Smooth muscle cell (in vitro differentiated cells): ENCODE data around the gene E2F4. TPM values are rescaled to one million over a fixed set of nuclear protein-coding genes. Genes with fewer than 3 reads are reported as not detected.

ENCODE experiments used
- DNase-seq: peaks from one replicate; lab custom pipeline; 2025; ENCODE audit not compliant: unreplicated experiment; lab: John Stamatoyannopoulos, UW
- H2AFZ ChIP-seq: fragments of 200-600 bp; sonication (generic); 2 replicates; pipeline ENCODE4 v1.6.0; 2016; ENCODE audit warnings: antibody characterized with exemption, low read depth, mild to moderate bottlenecking
- H3F3A ChIP-seq: fragments of 200-600 bp; sonication (generic); 2 replicates; pipeline ENCODE4 v1.6.0; 2017; ENCODE audit warnings: antibody characterized with exemption, low read depth
- H3K27ac ChIP-seq: fragments of 200-600 bp; sonication (generic); 2 replicates; pipeline ENCODE4 v1.5.1; 2016; ENCODE audit warnings: low read depth, mild to moderate bottlenecking
- H3K27me3 ChIP-seq: fragments of 200-600 bp; sonication (generic); 2 replicates; pipeline ENCODE4 v1.6.1; 2016; ENCODE audit warnings: low read depth, mild to moderate bottlenecking
- H3K36me3 ChIP-seq: fragments of 200-600 bp; sonication (generic); 2 replicates; pipeline ENCODE4 v1.5.1; 2016; ENCODE audit warnings: low read depth
- H3K4me1 ChIP-seq: fragments of 200-600 bp; sonication (generic); 2 replicates; pipeline ENCODE4 v1.5.1; 2016; ENCODE audit warnings: low read depth
- H3K4me2 ChIP-seq: fragments of 200-600 bp; sonication (generic); 2 replicates; pipeline ENCODE4 v1.6.0; 2016; ENCODE audit warnings: mild to moderate bottlenecking
- H3K4me3 ChIP-seq: fragments of 200-600 bp; sonication (generic); 2 replicates; pipeline ENCODE4 v1.5.1; 2016; ENCODE audit warnings: mild to moderate bottlenecking
- H3K79me2 ChIP-seq: fragments of 200-600 bp; sonication (generic); 2 replicates; pipeline ENCODE4 v1.6.0; 2016; ENCODE audit warnings: low read depth, mild to moderate bottlenecking
- H3K9ac ChIP-seq: fragments of 200-600 bp; sonication (generic); 2 replicates; pipeline ENCODE4 v1.6.0; 2016; ENCODE audit warnings: low read depth
- H3K9me3 ChIP-seq: fragments of 200-600 bp; sonication (generic); replicated peaks from 2 replicates; pipeline ENCODE4 v1.5.1; 2016; ENCODE audit warnings: low read depth
- H4K20me1 ChIP-seq: fragments of 200-600 bp; sonication (generic); 2 replicates; pipeline ENCODE4 v1.6.0; 2016; ENCODE audit warnings: low read depth
- CTCF ChIP-seq: fragments of 200-600 bp; sonication (generic); IDR thresholded peaks from 2 replicates; pipeline ENCODE4 v1.5.1; 2017; ENCODE audit warnings: borderline replicate concordance, mild to moderate bottlenecking, antibody characterized with exemption; ENCODE audit not compliant: insufficient read depth, poor library complexity, severe bottlenecking
- WGBS: methylation state at CpG from one replicate; pipeline ENCODE4 v1.1.7; 2016; ENCODE audit warnings: low lambda C conversion rate; 5-methylcytosine and 5-hydroxymethylcytosine counted together
- polyA plus RNA-seq: library from polyadenylated mRNA; unstranded; fragments of >200 nt; fragmentation: Nextera tagmentation; extraction: Ambion mirVana; gene quantifications from 2 replicates; pipeline ENCODE4 v1.2.1, GENCODE V29; 2016
- total RNA-seq: library from RNA; depleted of rRNA; stranded (reverse); fragments of >200 nt; gene quantifications from 2 replicates; pipeline ENCODE4 v1.2.3, GENCODE V29; 2014

E2F4 gene
- total and polyA plus RNA-seq, 2 experiments from 2014 or later, result 49.9 to 53.8 TPM

- Histone ChIP-seq H4K20me1 (peaks cover 33% of the 10 kb centered on the region), H2AFZ (peak within 1 kb of the TSS; percentile 73), H3K9me3 (no peaks in the 10 kb centered on the region), H3K27ac (peak within 1 kb of the TSS; percentile 80), H3K9ac (peak within 1 kb of the TSS; percentile 81), H3K4me3 (peak within 1 kb of the TSS; percentile 72), H3K79me2 (no peaks in the 10 kb centered on the region), H3K36me3 (no peaks in the 10 kb centered on the region), H3K4me2 (peak within 1 kb of the TSS; percentile 93), H3K27me3 (peaks cover 20% of the 10 kb centered on the region), H3K4me1 (peaks cover 6% of the 10 kb centered on the region), H3F3A (no peaks in the 10 kb centered on the region)
- 3% methylated on average over 32 of the region's 34 CpGs for WGBS
- DNase-seq, result peak; percentile 81
- no peak for TF ChIP-seq CTCF
Measured at GRCh38 chr16:67150833-67151396, 41.0 kb upstream of the E2F4 start, which contains the start of gene B3GNT9. TSS of gene B3GNT9 (minus strand) at chr16:67150998. CDS start at chr16:67150485, 513 bp downstream.

- no peaks in the 10 kb centered on the region for H3K79me2 ChIP-seq
- peaks cover 40% of the 10 kb centered on the region for H4K20me1 ChIP-seq
- peak overlapping the region; percentile 72 for H3K4me3 ChIP-seq
- H2AFZ ChIP-seq, result no peak overlapping the region
- peaks cover 6% of the 10 kb centered on the region for H3K4me1 ChIP-seq
- H3K4me2 ChIP-seq, result peak overlapping the region; percentile 93
- H3F3A ChIP-seq, result no peaks in the 10 kb centered on the region
- peaks cover 27% of the 10 kb centered on the region for H3K27me3 ChIP-seq
- no peaks in the 10 kb centered on the region for H3K36me3 ChIP-seq
- H3K9me3 ChIP-seq, result no peaks in the 10 kb centered on the region
- 76% methylated on average over 8 of the region's 8 CpGs for WGBS
- TF ChIP-seq CTCF, result no peak
- H3K27ac ChIP-seq, result no peak overlapping the region
- DNase-seq, result no peak
- H3K9ac ChIP-seq, result no peak overlapping the region
Measured at GRCh38 chr16:67151431-67152097, 40.4 kb upstream of the E2F4 start.

- H4K20me1 ChIP-seq, result peaks cover 49% of the 10 kb centered on the region
- DNase-seq, result no peak
- H3K9me3 ChIP-seq, result no peaks in the 10 kb centered on the region
- no peak overlapping the region for H3K27ac ChIP-seq
- H3K79me2 ChIP-seq, result no peaks in the 10 kb centered on the region
- no peak overlapping the region for H3K9ac ChIP-seq
- 34% methylated on average over 34 of the region's 61 CpGs for WGBS
- H3F3A ChIP-seq, result no peaks in the 10 kb centered on the region
- H3K27me3 ChIP-seq, result peaks cover 42% of the 10 kb centered on the region
- no peaks in the 10 kb centered on the region for H3K36me3 ChIP-seq
- H3K4me1 ChIP-seq, result peaks cover 6% of the 10 kb centered on the region
- peak overlapping the region; percentile 27 for H3K4me3 ChIP-seq
- TF ChIP-seq CTCF, result no peak
- peak overlapping the region; percentile 80 for H3K4me2 ChIP-seq
- H2AFZ ChIP-seq, result no peak overlapping the region
Measured at GRCh38 chr16:67154578-67155294, 37.2 kb upstream of the E2F4 start.
